HG03045 (cell line): ENCODE data around the gene EPG5.
"Not testable (repeated sequence)": the region's sequence is repeated elsewhere in the genome, so short reads cannot be mapped to it uniquely, and the experiment has no call there.

Source experiments
- ATAC-seq: cut with Tn5 transposase; IDR thresholded peaks from one replicate; pipeline ENCODE4 v1.9.1; 2021; ENCODE audit warnings: mild to moderate bottlenecking, moderate library complexity; ENCODE audit not compliant: unreplicated experiment

EPG5 gene, protein sequence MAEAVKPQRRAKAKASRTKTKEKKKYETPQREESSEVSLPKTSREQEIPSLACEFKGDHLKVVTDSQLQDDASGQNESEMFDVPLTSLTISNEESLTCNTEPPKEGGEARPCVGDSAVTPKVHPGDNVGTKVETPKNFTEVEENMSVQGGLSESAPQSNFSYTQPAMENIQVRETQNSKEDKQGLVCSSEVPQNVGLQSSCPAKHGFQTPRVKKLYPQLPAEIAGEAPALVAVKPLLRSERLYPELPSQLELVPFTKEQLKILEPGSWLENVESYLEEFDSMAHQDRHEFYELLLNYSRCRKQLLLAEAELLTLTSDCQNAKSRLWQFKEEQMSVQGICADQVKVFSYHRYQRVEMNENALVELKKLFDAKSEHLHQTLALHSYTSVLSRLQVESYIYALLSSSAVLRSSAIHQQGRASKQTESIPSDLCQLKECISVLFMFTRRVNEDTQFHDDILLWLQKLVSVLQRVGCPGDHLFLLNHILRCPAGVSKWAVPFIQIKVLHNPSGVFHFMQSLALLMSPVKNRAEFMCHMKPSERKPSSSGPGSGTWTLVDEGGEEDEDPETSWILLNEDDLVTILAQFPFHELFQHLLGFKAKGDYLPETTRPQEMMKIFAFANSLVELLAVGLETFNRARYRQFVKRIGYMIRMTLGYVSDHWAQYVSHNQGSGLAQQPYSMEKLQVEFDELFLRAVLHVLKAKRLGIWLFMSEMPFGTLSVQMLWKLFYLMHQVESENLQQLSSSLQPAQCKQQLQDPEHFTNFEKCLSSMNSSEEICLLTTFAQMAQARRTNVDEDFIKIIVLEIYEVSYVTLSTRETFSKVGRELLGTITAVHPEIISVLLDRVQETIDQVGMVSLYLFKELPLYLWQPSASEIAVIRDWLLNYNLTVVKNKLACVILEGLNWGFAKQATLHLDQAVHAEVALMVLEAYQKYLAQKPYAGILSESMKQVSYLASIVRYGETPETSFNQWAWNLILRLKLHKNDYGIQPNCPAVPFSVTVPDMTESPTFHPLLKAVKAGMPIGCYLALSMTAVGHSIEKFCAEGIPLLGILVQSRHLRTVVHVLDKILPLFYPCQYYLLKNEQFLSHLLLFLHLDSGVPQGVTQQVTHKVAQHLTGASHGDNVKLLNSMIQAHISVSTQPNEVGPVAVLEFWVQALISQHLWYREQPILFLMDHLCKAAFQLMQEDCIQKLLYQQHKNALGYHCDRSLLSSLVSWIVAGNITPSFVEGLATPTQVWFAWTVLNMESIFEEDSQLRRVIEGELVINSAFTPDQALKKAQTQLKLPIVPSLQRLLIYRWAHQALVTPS (N-terminal part only)

DNA sequence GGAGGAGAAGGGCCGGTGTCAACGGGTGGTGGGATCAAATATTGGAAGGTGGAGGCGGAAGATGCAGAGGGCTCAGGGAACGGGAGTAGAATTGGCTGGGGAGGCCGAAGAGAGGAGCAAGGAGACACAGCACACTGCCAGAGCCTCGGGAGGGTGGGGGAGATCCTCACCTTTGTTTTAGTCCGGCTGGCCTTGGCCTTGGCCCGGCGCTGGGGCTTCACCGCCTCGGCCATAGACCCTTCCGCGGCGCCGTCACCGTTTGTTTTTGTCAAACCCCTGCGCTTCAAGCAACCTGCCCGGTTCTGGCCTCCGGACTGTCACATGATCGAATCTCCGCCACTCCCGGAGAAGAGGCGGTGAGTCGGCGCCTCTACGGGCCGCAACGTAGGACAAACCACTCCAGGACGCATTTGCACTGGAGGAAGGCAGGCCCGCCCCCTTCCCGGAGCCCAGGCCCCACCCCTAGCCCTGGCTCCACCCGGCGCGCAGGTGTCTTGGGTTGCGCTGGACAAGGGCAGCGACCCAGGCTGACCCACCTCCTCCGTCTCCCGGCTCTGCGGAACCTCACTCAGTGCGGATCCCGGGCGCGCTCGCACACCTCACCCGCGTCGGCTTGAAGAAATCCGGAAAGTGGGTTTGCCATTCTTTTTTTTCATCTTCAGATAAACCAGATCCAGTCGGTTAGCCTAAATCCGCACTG, at the start of gene EPG5:
EPG5 (minus strand) TSS at position 323 of the 700 bp plus-strand sequence; CDS start at position 233, 90 bp downstream.
- ATAC-seq = peak; percentile 98

DNA sequence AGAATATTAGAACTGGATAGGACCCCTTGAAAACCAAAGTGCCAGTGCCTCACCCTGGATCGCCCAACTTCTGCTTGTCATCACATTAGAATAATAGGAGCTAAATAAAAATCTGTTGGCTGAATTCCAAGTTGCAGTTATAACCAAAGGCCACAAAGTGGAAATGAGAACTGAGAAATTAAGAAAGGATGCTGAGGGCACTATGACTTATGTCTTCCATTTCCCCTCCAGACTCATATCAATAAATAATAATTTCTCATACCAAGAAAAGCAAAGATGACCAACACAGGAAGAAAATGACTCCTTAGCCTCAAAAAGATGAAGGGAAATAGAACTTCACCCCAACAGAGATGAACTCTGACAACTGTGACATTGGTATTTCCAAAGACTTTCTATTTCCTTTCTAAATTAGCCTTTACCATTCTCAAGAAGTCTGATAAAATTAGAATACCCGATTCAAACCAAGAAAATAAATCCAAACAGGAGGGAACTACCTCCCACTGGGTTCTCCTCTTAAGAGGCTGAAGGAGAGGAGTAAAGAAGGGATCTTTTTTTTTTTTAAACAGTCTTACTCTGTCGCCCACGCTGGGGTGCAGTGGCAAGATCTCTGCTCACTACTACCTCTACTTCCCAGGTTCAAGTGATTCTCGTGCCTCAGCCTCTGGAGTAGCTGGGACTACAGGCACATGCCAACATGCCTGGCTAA, 46.5 kb upstream of the EPG5 start:
- ATAC-seq = no peak

DNA sequence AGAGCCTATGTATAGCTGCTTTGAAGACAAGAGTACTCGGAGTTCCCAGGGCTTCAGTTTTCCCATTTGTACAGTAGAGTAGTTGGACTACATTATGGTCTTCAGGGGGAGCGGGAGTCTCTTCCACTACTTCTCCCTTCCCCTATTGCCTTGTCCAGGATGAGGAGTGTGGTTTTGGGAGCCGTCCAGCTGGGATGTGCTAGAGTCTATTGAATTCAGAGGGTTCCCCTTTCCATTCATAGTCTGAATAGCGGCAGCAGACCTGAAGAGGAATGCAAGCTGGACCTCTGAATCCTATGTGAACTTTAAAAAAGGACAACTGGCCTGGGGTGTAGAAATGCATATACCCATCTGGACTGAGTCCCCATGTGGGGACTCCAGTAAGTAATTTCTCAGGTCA, 43.5 kb upstream of the EPG5 start:
- no peak for ATAC-seq

DNA sequence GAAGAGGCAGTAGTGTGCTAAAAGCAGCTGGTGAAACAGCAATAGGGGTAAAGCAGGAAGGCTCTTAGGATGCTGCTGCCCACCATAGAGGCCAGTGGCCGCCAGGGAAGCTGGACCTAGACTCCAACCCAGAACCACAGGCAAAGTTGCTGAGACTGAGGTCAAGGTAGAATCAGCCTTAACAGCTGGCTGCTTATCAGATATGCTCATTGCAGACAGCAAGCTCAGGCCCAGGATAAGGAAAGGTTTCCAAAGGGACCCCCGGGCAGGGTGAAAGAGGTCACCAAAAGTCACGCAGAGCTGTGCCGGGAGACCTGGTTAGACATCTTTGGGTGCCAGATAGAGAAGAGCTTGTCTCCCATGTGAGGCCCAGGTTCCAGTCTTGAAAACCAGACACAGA, 42.9 kb upstream of the EPG5 start:
- ATAC-seq = no peak

DNA sequence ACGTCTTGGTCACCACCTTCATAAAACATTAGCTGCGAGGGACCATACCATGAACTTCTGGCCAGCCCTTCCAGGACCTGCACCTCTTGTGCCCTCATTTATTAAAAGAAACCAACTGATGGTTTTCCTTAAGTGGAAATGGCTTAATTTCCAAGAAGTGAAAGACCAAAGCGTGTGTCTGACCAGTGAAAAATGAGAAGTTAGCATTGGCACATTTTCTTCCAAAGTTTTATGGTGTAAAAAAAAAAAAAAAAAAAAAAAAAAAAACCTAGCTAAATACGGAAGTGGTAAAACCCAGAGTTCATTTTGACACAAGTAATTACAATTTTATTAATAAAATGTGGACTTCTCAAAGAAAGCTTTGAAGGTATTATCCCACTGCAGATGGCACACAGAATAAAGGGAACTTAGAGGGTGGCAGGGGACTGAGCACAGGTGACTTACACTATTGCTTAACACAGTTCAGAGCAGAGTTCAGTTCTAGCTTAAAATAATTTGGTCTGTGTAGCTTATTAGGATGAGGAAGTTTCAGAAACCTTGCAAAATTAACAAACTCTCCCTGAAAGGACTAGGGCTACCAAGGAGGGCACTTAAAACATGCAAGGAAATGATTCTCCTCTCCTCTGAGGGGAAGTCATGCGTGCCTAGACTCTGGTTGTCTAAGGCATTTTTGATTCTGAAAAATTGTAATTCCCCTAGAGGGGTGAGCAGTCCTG, 42.2 kb upstream of the EPG5 start:
- ATAC-seq = no peak

DNA sequence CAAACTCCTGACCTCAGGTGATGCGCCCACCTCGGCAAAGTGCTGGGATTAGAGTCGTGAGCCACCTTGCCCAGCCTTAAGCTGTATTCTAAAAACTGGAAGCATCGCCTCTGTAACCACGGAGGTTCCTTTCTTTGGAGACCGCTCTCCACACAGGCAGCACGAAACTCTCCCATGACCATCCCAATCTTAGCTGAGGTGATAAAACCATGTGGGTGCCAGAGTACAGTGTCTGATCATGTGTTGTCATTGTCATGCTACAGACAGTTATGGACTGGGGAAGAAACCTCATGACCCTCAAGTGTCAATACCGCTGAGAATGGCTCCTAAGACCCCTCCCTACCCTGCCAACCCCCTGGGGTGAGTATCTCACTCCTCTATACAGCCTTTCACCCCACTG, 41.4 kb upstream of the EPG5 start:
- ATAC-seq = no peak

DNA sequence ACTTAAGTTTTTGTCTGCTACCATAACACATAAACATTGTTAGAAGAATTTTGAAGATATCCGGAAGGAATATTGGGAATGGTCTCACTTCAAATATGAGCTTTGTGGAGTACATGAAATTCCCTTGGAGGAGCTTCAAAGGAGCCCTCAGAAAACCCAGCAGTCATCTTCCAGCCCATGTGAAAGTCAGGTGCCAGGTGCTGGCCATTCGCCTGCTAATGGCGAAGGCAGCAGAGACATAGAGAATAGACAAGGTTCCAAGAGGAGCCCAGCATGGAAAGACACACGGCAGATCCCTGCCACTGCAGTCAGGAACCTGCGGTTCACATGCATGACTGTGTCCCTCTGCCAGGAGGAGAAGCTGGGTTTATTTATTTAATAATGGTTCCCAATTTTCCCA, 40.0 kb upstream of the EPG5 start:
- ATAC-seq = no peak

DNA sequence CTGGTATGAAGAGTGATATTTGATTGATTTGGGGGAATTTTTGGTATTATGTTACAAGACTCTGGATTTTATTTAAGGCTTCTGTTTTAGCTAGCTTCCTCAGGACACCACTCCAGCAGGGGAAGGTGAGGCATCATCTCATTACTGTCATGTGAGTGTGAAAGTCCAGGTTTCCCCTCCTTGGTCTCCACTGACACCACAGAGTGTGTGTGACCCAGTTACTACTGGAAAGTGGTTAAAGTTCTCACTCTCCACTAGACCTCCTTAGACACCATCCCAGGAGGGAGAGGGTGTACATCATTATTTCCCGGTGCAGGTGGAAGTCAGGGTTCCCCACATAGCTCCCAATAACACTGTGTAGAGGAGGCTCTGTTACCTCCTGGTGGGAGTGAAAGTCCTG, 35.8 kb upstream of the EPG5 start:
- ATAC-seq = no peak

- no peak for ATAC-seq
Observed at GRCh38 chr18:46001892-46002291, 34.8 kb upstream of the EPG5 start.

GRCh38 chr18:46001074-46001473, 33.9 kb upstream of the EPG5 start:
- no peak for ATAC-seq

DNA sequence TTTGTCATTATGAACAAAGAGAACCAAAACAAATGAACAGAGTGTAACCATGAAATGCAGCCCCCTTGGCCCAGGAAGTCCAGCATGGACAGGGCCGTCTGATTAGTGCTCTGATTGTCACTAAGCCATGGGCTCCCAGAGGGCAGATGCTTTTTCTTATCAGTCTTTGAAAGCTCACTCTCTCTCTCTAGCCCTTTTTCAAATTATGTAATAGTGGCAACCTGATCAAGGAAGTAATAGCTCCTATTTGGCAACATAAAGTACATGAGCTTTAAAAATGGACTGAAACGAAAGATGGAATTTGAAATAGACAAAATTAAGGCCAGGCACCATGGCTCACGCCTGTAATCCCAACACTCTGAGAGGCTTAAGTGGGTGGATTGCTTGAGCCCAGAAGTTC, 32.4 kb upstream of the EPG5 start:
- no peak for ATAC-seq

DNA sequence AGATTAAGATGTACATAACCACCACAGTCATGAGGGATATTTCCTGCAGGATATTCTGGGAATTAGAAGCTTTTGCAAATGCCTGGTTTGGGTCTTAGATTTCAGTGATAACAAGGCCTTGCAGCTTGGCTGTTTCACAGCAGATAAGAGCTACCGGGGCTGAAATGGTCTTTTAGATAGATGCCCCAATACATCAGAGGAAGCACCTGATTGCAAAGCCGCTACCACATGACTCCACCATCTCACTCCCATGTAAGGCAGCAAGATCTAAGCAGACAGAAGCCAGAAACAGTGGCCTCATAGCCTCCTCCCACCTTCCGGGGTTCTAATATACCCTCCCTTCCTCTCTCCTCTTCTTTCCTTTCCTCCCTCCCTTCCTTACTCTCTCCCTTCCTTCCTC, 31.1 kb upstream of the EPG5 start:
- no peak for ATAC-seq

DNA sequence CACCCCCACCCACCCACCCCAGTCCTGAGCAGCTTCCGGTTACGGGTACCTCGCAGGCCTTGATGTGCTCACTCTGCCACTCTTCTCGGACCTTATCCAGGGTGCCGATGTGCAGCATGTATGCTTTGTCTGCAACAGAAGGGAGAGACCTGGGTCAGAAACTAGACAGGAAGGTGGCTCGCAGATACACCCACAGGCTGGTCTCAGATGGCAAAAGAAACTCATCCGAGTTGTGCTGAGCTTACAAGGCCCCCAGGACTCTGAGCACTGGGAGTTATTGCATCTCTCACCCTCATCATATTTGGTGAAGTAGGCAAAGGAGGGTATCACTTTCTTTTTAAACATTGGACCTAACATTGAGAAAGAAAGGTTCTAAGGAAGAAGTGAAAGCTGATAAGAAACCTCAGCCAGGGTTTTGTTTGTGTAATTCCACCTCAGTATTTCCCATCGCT, 30.6 kb upstream of the EPG5 start:
- no peak for ATAC-seq

GRCh38 chr18:45995461-45995860, 28.3 kb upstream of the EPG5 start:
- ATAC-seq = no peak

GRCh38 chr18:45993438-45993837, 26.3 kb upstream of the EPG5 start:
- ATAC-seq = no peak

DNA sequence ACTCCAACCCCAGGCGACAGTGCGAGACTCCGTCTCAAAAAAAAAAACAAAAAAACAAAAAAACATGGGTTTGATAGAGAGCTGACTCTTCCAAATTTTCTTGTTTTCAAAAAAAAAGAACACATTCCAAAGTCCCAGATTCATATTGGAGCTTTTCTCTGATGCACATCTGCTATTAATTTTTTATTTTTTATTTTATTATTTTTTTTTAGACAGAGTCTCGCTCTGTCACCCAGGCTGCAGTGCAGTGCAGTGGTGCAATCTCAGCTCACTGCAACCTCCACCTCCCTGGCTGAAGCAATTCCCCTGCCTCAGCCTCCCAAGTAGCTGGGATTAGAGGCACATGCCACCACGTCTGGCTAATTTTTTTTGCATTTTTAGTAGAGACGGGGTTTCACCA, 25.4 kb upstream of the EPG5 start:
- ATAC-seq = not testable (repeated sequence)

DNA sequence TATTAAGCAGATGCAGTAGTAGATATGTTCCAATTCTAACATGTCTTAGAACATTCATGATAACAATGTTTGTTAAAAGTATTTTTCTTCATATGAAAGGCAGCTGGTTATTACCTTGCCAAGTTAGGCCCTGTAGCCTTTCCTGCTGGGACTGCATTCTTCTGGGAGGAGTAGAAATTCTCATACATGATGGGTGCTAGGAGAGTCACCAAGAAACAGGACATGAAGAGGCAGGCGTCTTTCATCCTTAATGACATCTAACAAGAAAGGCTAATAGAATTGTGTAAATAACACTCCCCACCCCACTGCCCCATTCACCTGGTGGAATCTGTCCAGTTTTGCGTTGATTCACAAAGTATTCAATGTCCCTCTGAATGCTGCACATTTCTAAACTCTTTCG, 24.7 kb upstream of the EPG5 start:
- ATAC-seq = no peak

- no peak for ATAC-seq
Observed at GRCh38 chr18:45984546-45985235, 17.6 kb upstream of the EPG5 start.

DNA sequence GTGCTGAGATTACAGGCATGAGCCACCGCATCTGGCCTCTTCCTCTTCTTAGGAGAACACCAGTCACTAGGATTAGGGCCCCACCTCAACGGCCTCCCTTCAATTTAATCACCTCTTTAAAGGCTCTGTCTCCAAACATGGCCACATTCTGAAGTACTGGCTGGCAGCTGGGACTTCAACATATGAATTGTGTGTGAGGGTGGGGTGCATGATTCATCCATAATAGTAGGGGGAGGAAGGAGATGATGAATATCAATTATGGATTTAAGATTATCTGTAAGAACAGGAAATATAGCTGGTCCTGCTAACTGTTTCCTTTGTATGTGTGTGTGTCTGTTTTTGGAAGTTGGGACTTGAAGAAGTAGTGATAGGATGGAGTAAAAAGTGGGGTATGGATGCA, 14.7 kb upstream of the EPG5 start:
- no peak for ATAC-seq
